IMR-90 (cell line): ENCODE results near the gene KRTAP6-3. TPM values are rescaled to one million over a fixed set of nuclear protein-coding genes. Genes with fewer than 3 reads are reported as not detected.

Experiments used
- ATAC-seq: fragments of 200-7000 bp; cut with Tn5 transposase; 2 replicates; pipeline ENCODE4 v1.9.1; 2020; ENCODE audit warnings: low read depth, mild to moderate bottlenecking, moderate library complexity
- BruUV-seq: library from RNA; stranded (reverse); fragments of 400-500 nt; replicated peaks from 2 replicates; lab custom pipeline; 2021; lab: Mats Ljungman, UMichigan
- CTCF ChIA-PET: fragments of 300-600 bp; formaldehyde crosslinking; extraction: SDS; loops from one replicate; lab custom pipeline; 2021; ENCODE audit warnings: antibody characterized with exemption; lab: Yijun Ruan, JAX
- POLR2A ChIA-PET: fragments of 300-600 bp; sonication (Branson Sonifier 250); formaldehyde crosslinking; loops from one replicate; lab custom pipeline; 2022; ENCODE audit warnings: antibody characterized with exemption; ENCODE audit not compliant: unreplicated experiment; lab: Charles Lee
- DNase-seq: peaks from one replicate; pipeline ENCODE4 v3.0.0; 2013
- H2AFZ ChIP-seq: replicated peaks from 2 replicates; pipeline ENCODE3; 2013; ENCODE audit warnings: low read length, mild to moderate bottlenecking; ENCODE audit not compliant: poor library complexity
- H2AK5ac ChIP-seq: 2 replicates; pipeline ENCODE4 v1.6.1; 2013; ENCODE audit warnings: low read depth, low read length, inconsistent platforms
- H2AK9ac ChIP-seq: replicated peaks from 2 replicates; pipeline ENCODE3; 2013; ENCODE audit warnings: mild to moderate bottlenecking, low read depth, low read length, moderate library complexity; ENCODE audit not compliant: poor library complexity
- H2BK120ac ChIP-seq: 2 replicates; pipeline ENCODE4 v1.6.1; 2013; ENCODE audit warnings: low read depth, low read length, inconsistent platforms
- H2BK15ac ChIP-seq: 3 replicates; pipeline ENCODE4 v1.6.1; 2013; ENCODE audit warnings: low read depth, low read length, inconsistent platforms
- H2BK20ac ChIP-seq: 2 replicates; pipeline ENCODE4 v1.6.1; 2013; ENCODE audit warnings: low read depth, mild to moderate bottlenecking, inconsistent platforms, low read length, moderate library complexity
- H2BK5ac ChIP-seq: 2 replicates; pipeline ENCODE4 v1.6.1; 2013; ENCODE audit warnings: mild to moderate bottlenecking, low read depth, low read length, inconsistent platforms; ENCODE audit not compliant: poor library complexity, severe bottlenecking
- H3K14ac ChIP-seq: replicated peaks from 2 replicates; pipeline ENCODE4 v1.6.1; 2013; ENCODE audit warnings: low read depth, low read length, inconsistent platforms
- H3K18ac ChIP-seq: 2 replicates; pipeline ENCODE4 v1.6.1; 2013; ENCODE audit warnings: low read depth, low read length, control low read depth
- H3K23ac ChIP-seq: 2 replicates; pipeline ENCODE4 v1.6.1; 2013; ENCODE audit warnings: low read depth, low read length, inconsistent platforms
- H3K27ac ChIP-seq: 2 replicates; pipeline ENCODE4 v1.5.1; 2013; ENCODE audit warnings: mild to moderate bottlenecking, control low read depth, low read length; ENCODE audit not compliant: insufficient read depth
- H3K27me3 ChIP-seq: 2 replicates; pipeline ENCODE4 v1.6.1; 2013; ENCODE audit warnings: low read length; ENCODE audit not compliant: control insufficient read depth, insufficient read depth
- H3K36me3 ChIP-seq: 2 replicates; pipeline ENCODE4 v1.6.1; 2013; ENCODE audit warnings: low read length, mixed read lengths; ENCODE audit not compliant: control insufficient read depth, insufficient read depth
- H3K4ac ChIP-seq: 2 replicates; pipeline ENCODE4 v1.6.1; 2013; ENCODE audit warnings: low read depth, low read length, inconsistent platforms
- H3K4me1 ChIP-seq: 2 replicates; pipeline ENCODE4 v1.6.1; 2013; ENCODE audit warnings: low read length, mixed read lengths; ENCODE audit not compliant: control insufficient read depth, insufficient read depth
- H3K4me2 ChIP-seq: 2 replicates; pipeline ENCODE4 v1.6.1; 2013; ENCODE audit warnings: low read depth, mild to moderate bottlenecking, control low read depth, low read length, moderate library complexity
- H3K4me3 ChIP-seq: 2 replicates; pipeline ENCODE4 v1.5.1; 2013; ENCODE audit warnings: low read depth, mild to moderate bottlenecking, control low read depth, low read length, moderate library complexity; ENCODE audit not compliant: insufficient read depth
- H3K56ac ChIP-seq: 2 replicates; pipeline ENCODE4 v1.6.1; 2013; ENCODE audit warnings: low read length, inconsistent platforms; ENCODE audit not compliant: insufficient read depth; ENCODE audit errors: extremely low read depth
- H3K79me1 ChIP-seq, 2 experiments: 2 replicates each; pipeline ENCODE4 v1.6.1; 2013; ENCODE audit warnings: low read length in 2 of 2, inconsistent platforms in 1 of 2, low read depth in 1 of 2
- H3K9ac ChIP-seq: 2 replicates; pipeline ENCODE4 v1.6.1; 2013; ENCODE audit warnings: low read depth, low read length, control low read depth
- H3K9me1 ChIP-seq: 2 replicates; pipeline ENCODE4 v1.6.1; 2013; ENCODE audit warnings: low read length, inconsistent platforms; ENCODE audit not compliant: insufficient read depth
- H3K9me3 ChIP-seq: 2 replicates; pipeline ENCODE4 v1.6.1; 2013; ENCODE audit warnings: low read length; ENCODE audit not compliant: control insufficient read depth, insufficient read depth
- H4K20me1 ChIP-seq: 2 replicates; pipeline ENCODE4 v1.6.1; 2013; ENCODE audit warnings: low read length, inconsistent platforms; ENCODE audit not compliant: insufficient read depth
- H4K5ac ChIP-seq: 2 replicates; pipeline ENCODE4 v1.6.1; 2013; ENCODE audit warnings: mild to moderate bottlenecking, low read depth, low read length, control low read depth
- H4K8ac ChIP-seq, 2 experiments: 2 replicates each; pipeline ENCODE4 v1.6.1; 2013; ENCODE audit warnings: low read depth in 2 of 2, low read length in 2 of 2, control low read depth in 1 of 2, inconsistent platforms in 1 of 2
- H4K91ac ChIP-seq: 2 replicates; pipeline ENCODE4 v1.6.1; 2013; ENCODE audit warnings: low read depth, low read length, inconsistent platforms; ENCODE audit not compliant: insufficient read depth
- CTCF ChIP-seq: conservative IDR thresholded peaks from 2 replicates; pipeline ENCODE4 v1.5.1; 2012; ENCODE audit warnings: mild to moderate bottlenecking, low read depth, low read length, improper control_type of control experiment
- MAZ ChIP-seq: IDR thresholded peaks from 2 replicates; pipeline ENCODE4 v1.6.1; 2012; ENCODE audit warnings: low read depth, mild to moderate bottlenecking, low read length, improper control_type of control experiment, moderate library complexity, borderline replicate concordance
- RCOR1 ChIP-seq: IDR thresholded peaks from 2 replicates; pipeline ENCODE4 v1.6.1; 2012; ENCODE audit warnings: mild to moderate bottlenecking, low read length, improper control_type of control experiment; ENCODE audit not compliant: insufficient replicate concordance
- WGBS, 2 experiments: methylation state at CpG; one replicate each; pipeline versions ENCODE4 v1.1.5 to v1.1.7; 2013; ENCODE audit warnings: missing lambda C conversion rate in 2 of 2; ENCODE audit not compliant: insufficient read length in 1 of 2; ENCODE audit errors: extremely low coverage in 2 of 2; 5-methylcytosine and 5-hydroxymethylcytosine counted together
- dilution Hi-C: fragments of 300-500 bp; cut with HindIII; formaldehyde crosslinking; loops from one replicate; pipeline ENCODE4 v1.14.3; 2018; ENCODE audit warnings: low sequenced_read_pairs; ENCODE audit not compliant: unreplicated experiment
- in situ Hi-C: fragments of 300-500 bp; cut with MboI; formaldehyde crosslinking; loops from 3 replicates; pipeline ENCODE4 v1.14.3; 2019; ENCODE audit warnings: low sequenced_read_pairs, inconsistent platforms, mixed read lengths
- intact Hi-C: fragments of 100-400 bp; cut with micrococcal nuclease; formaldehyde crosslinking; loops from 2 replicates; pipeline ENCODE4 v1.10.0; 2022
- polyA plus RNA-seq, 3 experiments: library from polyadenylated mRNA; depleted of rRNA; stranded (reverse); fragments of >200 nt; gene quantifications; 2 replicates each; pipeline ENCODE4 v1.2.3, GENCODE V29; 2012; ENCODE audit warnings: low replicate concordance in 1 of 3
- total RNA-seq: library from RNA; depleted of rRNA; stranded (reverse); fragments of >200 nt; gene quantifications from 2 replicates; pipeline ENCODE4 v1.2.3, GENCODE V29; 2012

KRTAP6-3 gene
- total and polyA plus RNA-seq, 2 of the 4 experiments (the other 2 are of a cell fraction), result not detected

DNA sequence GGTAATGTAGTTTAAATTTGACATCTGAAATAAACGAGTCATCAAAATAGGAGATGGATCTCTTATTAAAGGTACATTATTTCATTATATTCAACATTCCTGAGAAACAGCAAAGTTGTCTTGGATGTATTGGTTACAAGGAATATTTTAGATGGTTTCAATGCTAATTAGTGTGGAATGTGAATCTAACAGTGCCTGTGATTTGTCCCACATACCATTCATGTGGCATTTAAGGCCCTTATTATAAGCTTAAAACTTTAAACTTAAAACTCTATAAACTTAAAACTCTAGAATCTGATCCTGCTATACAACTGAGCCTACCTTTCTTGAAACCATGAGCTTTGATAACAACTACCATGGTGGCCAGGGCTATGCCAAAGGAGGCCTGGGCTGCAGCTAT, 8.5 kb downstream of the KRTAP6-3 start, which contains the start of gene KRTAP22-1:
Gene KRTAP22-1, plus strand, starts transcription at position 301 of the 400 bp plus-strand sequence.
- no CpG with 5 or more reads among the region's 1 CpG for WGBS, 2 experiments
- dilution Hi-C loops, result no loop called here
- Histone ChIP-seq H2AFZ (no peak within 1 kb of the TSS), H3K14ac (no peak within 1 kb of the TSS), H3K9me1 (no peaks in the 10 kb centered on the region), H3K4me3 (no peak within 1 kb of the TSS), H4K91ac (no peak within 1 kb of the TSS), H3K9me3 (peaks cover 14% of the 10 kb centered on the region), H2BK5ac (no peak within 1 kb of the TSS), H3K27me3 (no peaks in the 10 kb centered on the region), H3K27ac (no peak within 1 kb of the TSS), H3K79me1 (no peaks in the 10 kb centered on the region), H3K23ac (no peak within 1 kb of the TSS), H4K20me1 (no peaks in the 10 kb centered on the region), H3K36me3 (no peaks in the 10 kb centered on the region), H3K4ac (no peak within 1 kb of the TSS), H3K4me2 (no peak within 1 kb of the TSS), H2BK120ac (no peak within 1 kb of the TSS), H4K5ac (no peak within 1 kb of the TSS), H3K9ac (no peak within 1 kb of the TSS), H3K4me1 (no peaks in the 10 kb centered on the region), H2BK20ac (no peak within 1 kb of the TSS), H3K56ac (no peak within 1 kb of the TSS), H3K18ac (no peak within 1 kb of the TSS), H2AK5ac (no peak within 1 kb of the TSS), H2BK15ac (no peak within 1 kb of the TSS), H2AK9ac (no peak within 1 kb of the TSS), H4K8ac (no peak within 1 kb of the TSS)
- TF ChIP-seq CTCF, result no peak
- no peak for TF ChIP-seq RCOR1
- TF ChIP-seq MAZ, result no peak
- in situ Hi-C loops, result no loop called here
- ChIA-PET POLR2A (no interaction called here), CTCF (no interaction called here)
- no TSS peak for BruUV-seq
- no peak for ATAC-seq
- intact Hi-C loops, result no loop called here
- DNase-seq, result no peak
